Erythroblast (primary cell): ENCODE results near the gene RNF6.

Source experiments
- GATA1 ChIP-seq: IDR thresholded peaks from 2 replicates; pipeline ENCODE4 v1.6.1; 2011; ENCODE audit warnings: low read depth, mild to moderate bottlenecking, control low read depth, low read length, moderate library complexity
- POLR2A ChIP-seq: IDR thresholded peaks from 2 replicates; pipeline ENCODE4 v1.6.1; 2011; ENCODE audit warnings: mild to moderate bottlenecking, low read length

DNA sequence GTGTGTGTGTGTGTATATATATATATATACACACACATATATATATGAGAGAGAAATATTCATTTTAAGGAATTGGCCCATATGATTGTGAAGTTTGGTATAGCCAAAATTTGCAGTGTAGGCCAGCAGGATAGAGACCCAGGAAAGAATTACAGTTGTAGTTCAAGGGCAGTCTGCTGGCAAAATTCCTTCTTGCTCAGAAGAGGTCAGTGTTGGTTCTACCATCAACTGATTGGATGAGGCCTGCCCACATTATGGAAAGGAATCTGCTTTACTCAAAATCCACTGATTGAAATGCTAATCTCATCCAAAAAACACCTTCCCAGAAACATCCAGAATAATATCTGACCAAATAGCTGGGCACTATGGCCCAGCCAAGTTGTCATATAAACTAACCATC is 24.0 kb downstream of the RNF6 start:
- TF ChIP-seq POLR2A, result no peak
- TF ChIP-seq GATA1, result no peak
